Keratinocyte (primary cell): ENCODE measurements around the gene COPG1.

ENCODE experiments used
- EZH2 ChIP-seq: IDR thresholded peaks from one replicate; pipeline ENCODE4 v1.6.1; 2012; ENCODE audit warnings: inconsistent platforms, mild to moderate bottlenecking, low read length, moderate library complexity
- TF ChIP-seq, protein P1 (sequence below), 3 experiments: IDR thresholded peaks in 1 of 3; conservative IDR thresholded peaks in 1 of 3; optimal IDR thresholded peaks in 1 of 3; 2 replicates in 2 of 3; 3 replicates in 1 of 3; pipeline versions ENCODE3 to v1.5.1; 2011; ENCODE audit warnings: low read length in 3 of 3, mild to moderate bottlenecking in 3 of 3, moderate library complexity in 2 of 3, control low read depth in 1 of 3, inconsistent platforms in 1 of 3; ENCODE audit not compliant: insufficient read depth in 2 of 3; ENCODE audit errors: extremely low read depth in 1 of 3

- TF ChIP-seq, protein P1, sequence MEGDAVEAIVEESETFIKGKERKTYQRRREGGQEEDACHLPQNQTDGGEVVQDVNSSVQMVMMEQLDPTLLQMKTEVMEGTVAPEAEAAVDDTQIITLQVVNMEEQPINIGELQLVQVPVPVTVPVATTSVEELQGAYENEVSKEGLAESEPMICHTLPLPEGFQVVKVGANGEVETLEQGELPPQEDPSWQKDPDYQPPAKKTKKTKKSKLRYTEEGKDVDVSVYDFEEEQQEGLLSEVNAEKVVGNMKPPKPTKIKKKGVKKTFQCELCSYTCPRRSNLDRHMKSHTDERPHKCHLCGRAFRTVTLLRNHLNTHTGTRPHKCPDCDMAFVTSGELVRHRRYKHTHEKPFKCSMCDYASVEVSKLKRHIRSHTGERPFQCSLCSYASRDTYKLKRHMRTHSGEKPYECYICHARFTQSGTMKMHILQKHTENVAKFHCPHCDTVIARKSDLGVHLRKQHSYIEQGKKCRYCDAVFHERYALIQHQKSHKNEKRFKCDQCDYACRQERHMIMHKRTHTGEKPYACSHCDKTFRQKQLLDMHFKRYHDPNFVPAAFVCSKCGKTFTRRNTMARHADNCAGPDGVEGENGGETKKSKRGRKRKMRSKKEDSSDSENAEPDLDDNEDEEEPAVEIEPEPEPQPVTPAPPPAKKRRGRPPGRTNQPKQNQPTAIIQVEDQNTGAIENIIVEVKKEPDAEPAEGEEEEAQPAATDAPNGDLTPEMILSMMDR (optimal IDR thresholded peaks at IDR 0.05 in 1 of 3, IDR thresholded peaks at IDR 0.05 in 1 of 3, conservative IDR thresholded peaks at IDR 0.05 in 1 of 3; ENCODE audit: extremely low read depth in 1 of 3, insufficient read depth in 2 of 3, low read length in 3 of 3), result peak in 2 of 3 experiments; percentile 16 to 26
- no peak for TF ChIP-seq EZH2
Observed at GRCh38 chr3:129323651-129324294, 74.4 kb downstream of the COPG1 start.
